SHP77 (cell line): ENCODE results near the gene ZRANB3.
"Not testable (repeated sequence)": the region's sequence is repeated elsewhere in the genome, so short reads cannot be mapped to it uniquely, and the experiment has no call there.

ENCODE experiments used
- DNase-seq, 2 experiments: peaks; one replicate each; lab custom pipeline; 2025; lab: John Stamatoyannopoulos, UW

Gene ZRANB3

DNA sequence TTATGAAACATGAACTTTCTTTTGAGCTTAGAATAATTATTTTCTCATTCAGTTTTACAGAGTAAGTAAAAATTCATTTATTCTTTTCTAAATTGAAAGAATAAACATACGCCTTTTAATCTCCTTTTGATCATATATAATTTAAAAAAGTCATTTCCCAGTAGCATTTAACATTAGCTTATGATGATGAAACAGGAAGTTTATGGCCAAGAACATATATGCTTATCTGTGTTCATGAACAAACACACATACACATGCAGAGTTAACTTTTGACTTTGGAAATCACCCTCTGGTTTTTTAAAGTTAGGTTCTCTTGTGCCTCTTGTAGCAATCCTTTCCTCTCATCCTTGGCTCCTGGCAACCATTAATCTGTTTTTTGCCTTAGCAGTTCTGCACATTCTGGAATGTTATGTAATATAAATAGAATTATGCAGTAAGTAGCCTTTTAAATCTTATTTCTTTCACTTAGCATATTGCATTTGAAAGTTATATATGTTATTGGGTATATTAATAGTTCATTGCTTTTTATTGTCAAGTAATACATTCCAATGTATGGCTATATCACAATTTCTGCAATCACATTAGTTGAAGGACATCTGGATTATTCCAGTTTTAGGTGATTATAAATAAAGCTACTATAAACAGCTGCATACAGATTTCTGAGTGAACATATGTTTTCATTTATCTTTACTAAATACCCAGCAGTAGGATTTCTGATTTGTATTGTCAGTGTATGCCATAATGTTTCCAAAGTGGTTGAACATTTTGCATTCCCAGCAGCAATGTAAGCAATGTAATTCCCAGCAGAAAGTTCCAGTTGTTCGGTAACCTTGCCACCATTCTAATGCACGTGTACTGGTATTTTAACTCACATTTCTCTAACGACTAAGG lies 210.3 kb downstream of the ZRANB3 start:
- DNase-seq = no peak

DNA sequence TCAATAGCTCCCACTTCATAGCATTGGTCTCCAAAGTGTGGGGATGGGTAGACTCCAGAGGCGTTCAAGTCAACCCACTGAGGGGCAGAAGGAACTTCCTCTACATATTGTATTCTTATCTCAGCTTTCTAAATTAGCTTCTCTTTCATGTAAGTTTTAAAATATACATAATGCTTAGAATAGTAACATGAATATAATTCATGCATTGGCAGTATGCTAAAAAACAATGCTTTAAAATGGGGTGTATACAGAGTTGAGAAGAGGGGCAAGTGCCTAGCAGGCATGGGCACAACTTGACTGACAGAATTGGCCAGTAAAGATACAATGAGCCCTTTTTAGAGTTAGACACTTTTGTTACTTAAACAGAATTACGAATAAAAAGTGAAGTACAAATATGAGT lies 212.2 kb downstream of the ZRANB3 start:
- DNase-seq = no peak

DNA sequence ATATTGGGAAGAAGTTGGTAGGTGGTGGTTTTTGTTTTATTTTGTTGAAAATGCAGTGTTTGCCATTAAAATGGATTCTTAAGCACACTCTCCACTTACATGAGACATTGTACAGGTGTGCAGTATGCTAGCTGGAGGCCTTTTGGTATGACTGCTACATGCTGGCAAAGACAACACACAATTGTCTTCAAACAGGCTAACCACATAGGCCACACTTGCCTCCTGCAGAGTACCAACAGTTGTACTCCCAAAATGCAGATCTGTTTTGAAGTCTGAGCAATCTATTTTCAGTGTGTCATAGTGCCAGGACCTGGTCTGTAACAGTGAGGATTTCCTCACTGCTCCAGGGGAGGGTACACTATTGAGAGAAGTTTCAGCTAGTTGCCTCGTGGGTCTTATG lies 213.6 kb downstream of the ZRANB3 start:
- no peak for DNase-seq

DNA sequence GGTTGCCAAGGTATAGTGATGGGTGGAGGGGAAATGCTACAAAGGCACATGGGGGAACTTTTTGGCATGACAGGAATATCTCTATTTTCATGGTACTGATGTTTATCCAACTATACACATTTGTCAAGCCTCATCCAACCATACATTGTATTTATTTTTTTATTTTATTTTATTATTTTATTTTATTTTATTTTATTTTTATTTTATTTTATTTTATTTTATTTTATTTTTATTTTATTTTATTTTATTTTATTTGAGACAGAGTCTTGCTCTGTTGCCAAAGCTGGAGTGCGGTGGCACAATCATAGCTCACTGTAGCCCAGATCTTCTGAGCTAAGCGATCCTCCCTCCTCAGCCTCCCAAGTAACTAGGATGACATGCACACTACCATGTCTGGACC lies 219.1 kb downstream of the ZRANB3 start:
- no peak for DNase-seq

DNA sequence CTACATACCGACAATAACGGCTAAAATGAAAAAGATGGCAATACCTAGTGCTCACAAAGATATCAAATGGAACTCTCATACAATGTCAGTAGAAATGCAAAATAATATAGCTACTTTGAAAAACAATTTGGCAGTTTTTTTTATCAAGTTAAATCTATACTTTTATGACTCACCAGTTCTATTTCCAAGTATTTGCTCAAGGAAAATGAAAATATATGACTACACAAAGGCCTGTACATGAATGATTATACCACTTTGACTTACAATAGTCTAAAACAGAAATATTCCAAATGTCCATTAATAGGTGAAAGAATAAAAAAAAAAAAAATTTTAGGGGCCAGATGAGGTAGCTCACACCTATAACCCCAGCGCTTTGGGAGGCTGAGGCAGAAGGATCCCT lies 219.8 kb downstream of the ZRANB3 start:
- no peak for DNase-seq

DNA sequence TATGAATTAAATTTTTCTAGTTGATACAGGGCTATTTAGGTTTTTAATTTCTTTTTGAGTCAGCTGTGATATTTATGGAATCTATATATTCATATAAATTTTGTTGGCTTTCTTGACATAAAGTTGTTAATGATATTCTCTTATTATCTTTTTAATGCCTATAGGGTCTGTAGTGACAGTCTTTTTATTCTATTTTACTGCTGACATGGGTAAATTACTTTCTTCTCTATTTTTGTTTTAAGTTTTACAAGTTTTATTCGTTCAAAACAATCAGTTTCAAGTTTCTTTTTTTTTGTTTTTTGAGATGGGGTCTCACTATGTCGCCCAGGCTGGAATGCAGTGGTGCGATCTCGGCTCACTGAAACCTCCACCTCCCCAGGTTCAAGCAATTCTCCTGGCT lies 226.3 kb downstream of the ZRANB3 start:
- DNase-seq = no peak

DNA sequence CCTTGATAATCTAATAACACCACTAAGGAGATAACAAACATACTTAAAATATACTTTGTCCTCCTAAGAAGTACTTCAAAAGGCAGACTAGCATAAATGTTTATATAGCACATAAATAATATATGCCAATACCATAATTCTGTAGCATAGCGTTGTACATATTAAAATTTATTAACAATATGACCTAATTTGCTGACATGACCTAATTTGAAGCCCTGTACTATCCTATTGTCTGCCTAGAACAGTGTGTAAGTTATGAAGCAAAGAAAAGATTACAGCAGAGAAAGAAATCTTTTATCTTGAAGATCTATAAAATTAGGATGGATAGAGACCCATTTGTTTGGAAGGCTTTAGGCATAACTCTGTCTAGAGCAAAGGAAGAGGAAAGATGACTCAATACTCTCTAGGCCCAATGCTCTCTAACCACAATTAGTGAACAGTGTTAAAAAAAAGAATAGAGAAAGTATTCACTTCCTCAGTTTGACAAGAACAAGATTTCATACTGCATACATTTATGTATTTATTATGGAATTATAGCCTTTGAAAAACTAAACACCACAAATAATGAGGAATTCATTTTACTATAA lies 231.3 kb downstream of the ZRANB3 start:
- no peak for DNase-seq

DNA sequence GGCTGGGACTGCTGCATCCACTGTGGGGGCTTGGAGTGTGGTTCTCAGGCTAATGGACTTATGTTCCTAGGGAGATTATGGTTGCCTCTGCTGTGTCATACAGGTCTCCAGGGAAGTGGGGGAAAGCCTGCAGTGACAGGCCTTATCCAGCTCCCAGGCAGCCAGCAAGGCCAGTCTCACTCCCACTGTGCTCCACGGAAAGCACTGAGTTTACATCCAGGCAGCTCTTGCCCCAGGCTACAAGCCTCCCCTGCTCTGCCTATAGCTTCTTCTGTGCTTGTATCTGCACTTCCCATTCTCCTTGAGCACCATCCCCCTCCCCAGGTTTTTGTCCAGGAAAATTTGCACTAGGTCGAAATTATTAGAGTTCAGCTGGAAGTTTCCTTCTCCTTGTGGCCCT lies 231.9 kb downstream of the ZRANB3 start:
- DNase-seq = no peak

DNA sequence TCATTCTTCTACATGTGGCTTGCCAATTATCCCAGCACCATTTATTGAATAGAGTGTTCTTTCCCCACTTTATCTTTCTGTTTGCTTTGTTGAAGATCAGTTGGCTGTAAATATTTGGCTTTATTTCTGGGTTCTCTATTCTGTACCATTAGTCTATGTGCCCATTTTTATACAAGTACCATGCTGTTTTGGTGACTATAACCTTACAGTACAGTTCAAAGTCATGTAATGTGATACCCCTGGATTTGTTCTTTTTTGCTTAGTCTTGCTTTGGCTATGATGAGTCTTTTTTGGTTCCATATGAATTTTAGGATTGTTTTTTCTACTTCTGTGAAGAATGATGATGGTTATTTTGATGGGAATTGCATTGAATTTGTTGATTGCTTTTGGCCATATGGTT lies 243.9 kb downstream of the ZRANB3 start:
- DNase-seq = not testable (repeated sequence)

DNA sequence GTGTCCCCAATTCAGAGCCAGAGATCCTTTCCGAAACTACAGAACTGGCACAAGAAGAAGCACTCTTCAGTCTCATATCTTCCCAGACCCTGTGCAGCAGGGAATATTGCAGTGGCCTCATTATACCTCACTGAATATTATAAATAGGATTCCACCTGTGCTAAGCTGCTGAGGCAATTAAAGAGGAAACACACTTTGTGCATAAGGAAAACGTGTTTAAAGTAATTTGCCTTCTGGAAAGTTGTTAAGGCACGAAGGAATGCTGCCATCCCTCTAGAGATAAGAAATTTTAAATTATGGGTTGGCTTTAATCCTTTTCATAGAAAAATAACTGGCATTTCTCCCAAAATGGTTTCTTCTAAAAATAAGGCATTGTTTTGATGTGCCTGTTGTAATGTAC lies 245.6 kb downstream of the ZRANB3 start:
- DNase-seq = no peak

DNA sequence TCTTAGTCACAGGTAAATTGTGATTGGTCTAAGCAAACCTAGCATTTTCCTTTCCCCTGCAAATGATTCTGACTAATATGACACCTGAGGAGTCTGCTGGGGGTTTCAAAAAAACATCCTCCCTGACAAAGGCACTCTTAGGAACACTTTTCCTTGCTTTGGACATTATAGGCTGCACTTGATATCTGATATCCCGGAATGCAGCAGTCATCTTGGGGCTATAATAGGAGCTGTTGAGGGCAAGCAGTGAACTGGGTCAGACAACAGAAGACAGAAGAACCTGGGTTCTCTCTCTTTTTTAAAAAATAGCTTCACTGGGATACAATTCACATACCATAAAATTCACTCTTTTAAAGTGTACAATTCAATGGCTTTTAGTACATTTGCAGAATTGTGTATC lies 249.6 kb downstream of the ZRANB3 start:
- DNase-seq = no peak

DNA sequence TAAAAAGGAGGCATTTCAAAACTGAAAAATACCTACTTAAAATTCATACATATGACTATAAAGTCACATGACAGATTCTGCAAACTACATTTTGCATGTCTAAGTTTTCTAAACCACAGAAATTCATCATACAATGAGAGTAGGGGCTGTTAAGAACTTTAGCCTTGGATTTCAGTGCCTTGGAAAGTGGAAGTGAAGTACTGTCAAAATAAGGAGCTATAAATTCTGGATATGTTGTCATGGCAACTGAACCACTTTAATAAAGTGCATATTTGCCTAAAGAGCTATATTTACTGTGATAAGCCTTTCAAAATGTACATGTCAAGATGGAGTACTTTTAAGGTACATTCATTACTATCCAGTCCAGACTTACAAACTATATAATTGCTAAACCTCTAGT lies 251.8 kb downstream of the ZRANB3 start:
- DNase-seq = no peak

DNA sequence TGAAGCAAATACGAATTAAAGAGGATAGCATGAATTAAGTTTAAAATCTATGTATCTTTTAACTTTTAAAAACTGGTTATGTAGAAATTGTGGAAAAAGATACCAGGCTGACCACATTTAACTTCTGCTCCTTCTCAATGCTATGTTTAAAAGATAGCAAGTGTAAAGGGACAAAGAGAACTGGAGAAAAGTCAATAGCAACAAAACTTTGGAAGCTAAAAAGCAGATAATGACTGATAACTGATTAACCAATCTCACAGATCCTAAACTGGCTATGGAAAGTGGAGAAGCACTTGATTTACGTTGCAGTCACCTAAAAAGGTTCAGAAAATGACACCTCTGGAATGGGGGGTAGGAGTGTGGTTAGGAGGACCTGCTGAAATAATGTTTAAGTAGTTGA lies 254.5 kb downstream of the ZRANB3 start:
- DNase-seq = no peak

DNA sequence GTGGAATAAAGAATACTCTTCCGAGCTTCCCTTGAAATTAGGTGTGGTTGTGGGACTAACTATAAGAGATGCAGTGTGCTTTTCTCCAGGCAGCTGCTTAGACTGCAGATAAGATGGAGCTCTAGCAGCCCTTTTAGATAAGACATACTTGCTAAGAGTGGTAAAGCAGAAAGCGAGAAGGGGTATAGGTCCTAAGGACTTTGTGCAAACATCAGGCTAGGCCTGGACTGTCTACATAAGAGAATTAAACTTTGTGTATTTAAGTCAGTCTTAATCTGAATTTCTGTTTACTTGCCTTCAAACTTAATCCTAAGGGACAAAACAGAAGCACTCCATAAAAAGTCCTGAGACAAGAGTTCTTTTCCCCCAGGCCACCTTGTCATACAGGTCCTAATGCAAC lies 260.0 kb downstream of the ZRANB3 start:
- DNase-seq = no peak

DNA sequence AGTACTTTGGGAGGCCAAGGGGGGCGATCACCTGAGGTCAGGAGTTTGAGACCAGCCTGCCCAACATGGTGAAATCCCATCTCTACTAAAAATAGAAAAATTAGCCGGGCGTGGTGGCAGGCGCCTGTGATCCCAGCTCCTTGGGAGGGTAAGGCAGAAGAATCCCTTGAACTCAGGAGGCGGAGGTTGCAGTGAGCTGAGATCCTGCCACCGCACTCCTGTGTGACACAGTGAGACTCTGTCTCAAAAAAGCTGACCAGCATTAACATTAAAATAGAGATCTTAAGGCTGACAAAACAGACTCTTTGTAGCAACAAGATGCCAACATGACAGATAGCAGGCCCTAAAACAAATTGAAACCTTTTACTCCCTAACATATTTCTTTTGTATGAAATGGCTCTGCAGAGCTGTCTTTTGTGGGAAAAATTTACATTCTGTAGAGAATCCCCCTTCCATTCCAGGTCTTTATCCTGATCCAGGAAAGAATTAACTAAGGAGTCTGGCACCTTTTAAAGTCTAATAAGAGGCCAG lies 265.0 kb downstream of the ZRANB3 start:
- DNase-seq = no peak

DNA sequence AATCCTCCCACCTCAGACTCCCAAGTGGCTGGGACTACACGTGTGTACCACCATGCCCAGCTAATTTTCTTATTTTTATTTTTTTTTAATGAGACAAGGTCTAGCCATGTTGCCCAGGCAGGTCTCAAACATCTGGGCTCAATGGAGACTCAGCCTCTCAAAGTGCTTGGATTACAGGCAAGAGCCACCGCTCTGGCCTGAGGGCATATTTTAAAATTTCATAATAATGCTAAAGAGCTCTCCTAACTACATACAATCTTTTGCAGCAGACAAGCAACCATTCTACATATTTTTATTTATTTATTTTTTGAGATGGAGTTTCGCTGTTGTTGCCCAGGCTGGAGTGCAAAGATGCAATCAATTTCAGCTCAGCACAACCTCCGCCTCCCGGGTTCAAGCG lies 271.9 kb downstream of the ZRANB3 start:
- no peak for DNase-seq

DNA sequence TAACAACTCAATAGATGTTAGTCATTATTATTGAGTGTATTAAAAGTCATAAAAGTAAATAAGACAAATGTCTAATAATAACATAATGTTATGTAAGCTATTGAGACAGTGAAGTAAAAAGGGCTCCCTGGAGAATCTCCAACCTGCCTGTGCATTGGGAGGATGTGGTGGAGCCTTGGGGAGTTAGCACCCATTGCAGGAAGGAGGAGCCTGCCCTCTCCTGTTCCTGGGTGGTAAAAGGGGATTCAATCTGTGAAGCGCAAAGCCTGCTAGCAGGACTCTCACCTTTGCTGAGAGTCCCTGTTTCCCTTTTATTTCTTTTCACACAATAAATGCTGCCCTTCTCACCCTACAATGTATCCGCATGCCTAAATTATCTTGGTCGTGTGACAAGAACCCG lies 272.8 kb downstream of the ZRANB3 start:
- DNase-seq = no peak

DNA sequence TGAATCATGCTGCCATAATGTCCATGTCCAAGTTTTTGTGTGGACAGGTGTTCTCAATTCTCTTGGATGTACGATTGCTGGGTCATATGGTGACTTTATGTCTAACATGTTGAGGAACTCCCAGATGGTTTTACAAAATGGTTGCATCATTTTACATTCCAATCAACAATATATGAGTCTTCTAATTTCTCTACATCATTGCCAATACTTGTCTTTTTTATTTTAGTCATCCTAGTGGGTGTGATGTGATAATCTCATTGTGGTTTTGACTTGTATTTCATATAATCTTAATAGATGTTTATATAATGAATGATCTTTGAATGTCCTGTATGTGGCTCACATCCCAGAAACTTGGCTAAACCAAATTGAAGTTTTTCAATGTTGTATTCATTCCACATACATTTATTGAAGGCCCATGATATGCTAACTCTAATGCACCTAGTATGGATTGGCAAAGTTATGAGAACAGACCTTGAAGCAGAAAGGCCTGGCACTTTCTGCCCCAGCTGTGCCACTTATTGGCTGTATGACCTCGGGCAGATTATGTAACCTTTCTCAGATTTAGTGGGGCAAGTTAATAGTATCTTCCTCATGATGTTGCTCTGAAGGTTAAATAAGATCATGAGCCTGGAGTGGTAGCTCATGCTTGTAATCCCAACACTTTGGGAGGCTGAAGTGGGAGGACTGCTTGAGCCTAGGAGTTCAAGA lies 273.5 kb downstream of the ZRANB3 start:
- DNase-seq = no peak

DNA sequence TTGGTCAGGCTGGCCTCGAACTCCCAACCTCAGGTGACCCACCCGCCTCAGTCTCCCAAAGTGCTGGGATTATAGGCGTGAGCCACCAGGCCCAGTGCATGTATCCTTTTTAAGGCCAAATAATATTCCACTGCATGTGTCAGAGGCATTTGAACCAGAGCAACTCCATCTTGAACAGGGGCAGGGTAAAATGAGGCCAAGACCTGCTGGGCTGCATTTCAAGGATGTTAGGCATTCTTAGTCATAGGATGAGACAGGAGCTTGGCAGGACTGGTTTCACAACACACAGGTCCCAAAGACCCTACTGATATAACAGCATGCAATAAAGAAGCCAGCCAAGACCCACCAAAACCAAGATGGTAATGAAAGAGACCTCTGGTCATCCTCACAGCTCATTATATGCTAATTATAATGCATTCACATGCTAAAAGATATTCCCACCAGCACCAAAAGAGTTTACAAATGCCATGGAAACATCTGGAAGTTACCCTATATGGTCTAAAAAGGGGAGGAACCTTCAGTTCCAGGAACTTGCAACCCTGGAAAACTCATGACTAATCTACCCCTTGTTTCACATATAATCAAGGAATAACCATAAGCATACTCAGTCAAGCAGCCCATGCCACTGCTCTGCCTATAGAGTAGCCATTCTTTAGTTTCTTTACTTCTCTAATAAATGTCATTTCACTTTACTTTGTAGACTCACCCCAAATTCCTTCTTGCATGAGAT lies 274.3 kb downstream of the ZRANB3 start:
- DNase-seq = no peak

DNA sequence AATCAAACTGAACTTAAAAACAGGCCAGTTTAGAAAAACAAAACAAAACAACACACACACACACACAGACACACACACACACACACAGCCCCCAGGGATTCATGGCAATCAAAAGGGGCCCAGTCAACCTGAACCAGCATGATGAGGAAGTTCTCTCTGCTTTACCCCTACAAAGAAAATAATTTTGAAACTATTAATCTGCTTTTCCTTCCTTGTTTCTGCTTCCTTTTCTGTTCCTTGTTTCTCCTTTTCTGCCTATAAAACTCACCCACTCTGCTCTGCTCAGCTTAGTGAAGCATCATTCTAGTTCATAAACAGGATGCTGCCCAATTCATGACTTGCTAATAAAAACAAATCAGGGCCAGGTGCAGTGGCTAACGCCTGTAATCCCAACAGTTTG lies 275.8 kb downstream of the ZRANB3 start:
- DNase-seq = no peak

DNA sequence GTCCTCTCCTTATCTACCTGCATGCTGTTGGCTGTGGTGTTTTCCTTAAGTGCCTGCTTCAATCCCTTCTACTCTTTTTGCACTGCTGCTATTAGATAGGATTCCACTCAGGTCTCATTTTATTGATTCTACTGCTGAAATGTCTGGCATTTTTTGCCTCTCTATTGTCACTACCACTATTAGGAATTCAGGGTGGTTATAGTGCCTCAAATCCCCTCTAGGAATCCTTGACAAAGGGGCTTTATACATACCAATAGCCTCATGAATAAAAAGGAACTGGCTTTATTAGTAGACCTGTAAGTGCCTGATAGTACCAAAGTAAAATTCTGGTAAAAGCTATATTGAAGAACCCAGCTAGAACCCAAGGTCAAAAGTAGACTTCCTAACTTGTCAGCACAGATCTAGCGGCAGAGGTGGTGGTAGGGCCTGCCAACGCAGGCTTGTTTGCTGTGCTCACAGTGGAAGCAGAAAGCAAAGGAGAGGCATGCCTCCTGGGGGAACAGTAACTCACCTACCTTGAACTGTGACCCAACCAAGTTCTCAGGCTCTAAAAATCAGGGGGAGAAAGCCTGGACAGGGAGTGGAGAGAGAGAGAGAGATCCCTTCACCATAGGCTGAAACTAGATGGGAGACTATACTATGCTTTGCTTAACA lies 278.1 kb downstream of the ZRANB3 start:
- no peak for DNase-seq

DNA sequence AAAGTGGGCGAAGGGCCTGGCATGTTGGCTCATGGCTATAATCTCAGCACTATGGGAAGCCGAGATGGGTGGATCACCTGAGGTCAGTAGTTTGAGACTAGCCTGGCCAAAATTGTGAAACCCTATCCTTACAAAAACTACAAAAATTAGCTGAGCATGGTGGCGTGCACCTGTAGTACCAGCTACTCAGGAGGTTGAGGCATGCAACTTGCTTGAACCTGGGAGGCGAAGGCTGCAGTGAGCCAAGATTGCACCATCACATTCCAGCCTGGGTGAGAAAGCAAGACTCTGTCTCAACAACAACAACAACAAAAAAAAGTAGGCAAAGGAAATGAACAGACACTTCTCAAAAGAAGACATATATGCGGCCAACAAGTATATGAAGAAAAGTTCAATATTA lies 282.4 kb downstream of the ZRANB3 start:
- no peak for DNase-seq
